HUES6 (cell line): Measurements from ENCODE around the gene NPDC1.
A peak's percentile ranks its signal among the peaks of the same experiment; 100 is the strongest.

ENCODE experiments used
- H3K27ac ChIP-seq: 2 replicates; pipeline ENCODE4 v1.7.0; 2013; ENCODE audit warnings: low read depth, mild to moderate bottlenecking, low read length, inconsistent platforms
- H3K27me3 ChIP-seq: 2 replicates; pipeline ENCODE4 v1.6.1; 2013; ENCODE audit warnings: low read length; ENCODE audit not compliant: control insufficient read depth, insufficient read depth
- H3K36me3 ChIP-seq: 2 replicates; pipeline ENCODE4 v1.6.1; 2013; ENCODE audit warnings: low read length; ENCODE audit not compliant: control insufficient read depth, insufficient read depth
- H3K4me1 ChIP-seq: 2 replicates; pipeline ENCODE4 v1.6.1; 2013; ENCODE audit warnings: low read length; ENCODE audit not compliant: control insufficient read depth, insufficient read depth
- H3K4me3 ChIP-seq: 2 replicates; pipeline ENCODE4 v1.5.1; 2013; ENCODE audit warnings: low read depth, low read length
- H3K9ac ChIP-seq: one replicate; pipeline ENCODE4 v1.6.1; 2013; ENCODE audit warnings: mild to moderate bottlenecking, low read length
- H3K9me3 ChIP-seq: 2 replicates; pipeline ENCODE4 v1.6.1; 2013; ENCODE audit warnings: low read depth, low read length; ENCODE audit not compliant: control insufficient read depth, insufficient read depth

Gene NPDC1

GRCh38 chr9:137028263-137029057 lies 17.5 kb downstream of the NPDC1 start:
- Histone ChIP-seq H3K9me3 (no peaks in the 10 kb centered on the region), H3K9ac (no peak overlapping the region), H3K36me3 (no peaks in the 10 kb centered on the region), H3K27me3 (peaks cover 24% of the 10 kb centered on the region), H3K27ac (no peak overlapping the region), H3K4me3 (peak overlapping the region; percentile 69), H3K4me1 (peaks cover 5% of the 10 kb centered on the region; the same call in 1 of the 2 replicates)

GRCh38 chr9:137027369-137028262 lies 18.4 kb downstream of the NPDC1 start, which contains the start of gene ABCA2:
TSS of gene ABCA2 (minus strand) at chr9:137028237. CDS start at chr9:137028140, 97 bp downstream.
- no peaks in the 10 kb centered on the region for H3K36me3 ChIP-seq
- peaks cover 24% of the 10 kb centered on the region for H3K27me3 ChIP-seq
- peak within 1 kb of the TSS; percentile 69 for H3K4me3 ChIP-seq
- peaks cover 5% of the 10 kb centered on the region; the same call in 1 of the 2 replicates for H3K4me1 ChIP-seq
- no peak within 1 kb of the TSS for H3K27ac ChIP-seq
- H3K9me3 ChIP-seq = no peaks in the 10 kb centered on the region
- H3K9ac ChIP-seq = no peak within 1 kb of the TSS

- Histone ChIP-seq H3K36me3 (no peaks in the 10 kb centered on the region), H3K9ac (no peak overlapping the region), H3K4me3 (peak overlapping the region; percentile 44; the same call in 1 of the 2 replicates), H3K9me3 (no peaks in the 10 kb centered on the region), H3K27me3 (peaks cover 24% of the 10 kb centered on the region), H3K27ac (no peak overlapping the region), H3K4me1 (peaks cover 7% of the 10 kb centered on the region; the same call in 1 of the 2 replicates)
Observed at GRCh38 chr9:137026828-137027227, 19.1 kb downstream of the NPDC1 start.

GRCh38 chr9:137026384-137026783 lies 19.6 kb downstream of the NPDC1 start:
- H3K36me3 ChIP-seq = no peaks in the 10 kb centered on the region
- peaks cover 24% of the 10 kb centered on the region for H3K27me3 ChIP-seq
- H3K9me3 ChIP-seq = no peaks in the 10 kb centered on the region
- H3K4me3 ChIP-seq = no peak overlapping the region
- no peak overlapping the region for H3K9ac ChIP-seq
- peaks cover 7% of the 10 kb centered on the region; the same call in 1 of the 2 replicates for H3K4me1 ChIP-seq
- H3K27ac ChIP-seq = no peak overlapping the region

- Histone ChIP-seq H3K27ac (no peak overlapping the region), H3K4me1 (peaks cover 7% of the 10 kb centered on the region; the same call in 1 of the 2 replicates), H3K9me3 (no peaks in the 10 kb centered on the region)
Observed at GRCh38 chr9:137025517-137025966, 20.4 kb downstream of the NPDC1 start.

GRCh38 chr9:137023583-137023991 lies 22.4 kb downstream of the NPDC1 start:
- no peaks in the 10 kb centered on the region for H3K9me3 ChIP-seq
- H3K9ac ChIP-seq = no peak overlapping the region
- no peak overlapping the region for H3K27ac ChIP-seq
- no peak overlapping the region for H3K4me3 ChIP-seq
- H3K4me1 ChIP-seq = peaks cover 3% of the 10 kb centered on the region; the same call in 1 of the 2 replicates
- H3K36me3 ChIP-seq = no peaks in the 10 kb centered on the region
- H3K27me3 ChIP-seq = peaks cover 17% of the 10 kb centered on the region

More at GRCh38 chr9:137025517-137025966, 20.4 kb downstream of the NPDC1 start:
- Histone ChIP-seq H3K27me3 (peaks cover 24% of the 10 kb centered on the region), H3K9ac (no peak overlapping the region), H3K36me3 (no peaks in the 10 kb centered on the region), H3K4me3 (no peak overlapping the region)

GRCh38 chr9:137023157-137023556 lies 22.8 kb downstream of the NPDC1 start:
- no peaks in the 10 kb centered on the region for H3K36me3 ChIP-seq
- H3K9me3 ChIP-seq = no peaks in the 10 kb centered on the region
- H3K9ac ChIP-seq = no peak overlapping the region
- peaks cover 13% of the 10 kb centered on the region for H3K27me3 ChIP-seq
- H3K4me3 ChIP-seq = no peak overlapping the region
- no peak overlapping the region for H3K27ac ChIP-seq
- H3K4me1 ChIP-seq = peaks cover 3% of the 10 kb centered on the region; the same call in 1 of the 2 replicates

- Histone ChIP-seq H3K4me3 (no peak overlapping the region), H3K9me3 (no peaks in the 10 kb centered on the region), H3K27ac (no peak overlapping the region), H3K4me1 (peaks cover 3% of the 10 kb centered on the region; the same call in 1 of the 2 replicates), H3K27me3 (peaks cover 13% of the 10 kb centered on the region), H3K9ac (no peak overlapping the region), H3K36me3 (no peaks in the 10 kb centered on the region)
Observed at GRCh38 chr9:137022662-137023008, 23.3 kb downstream of the NPDC1 start.

- H3K9me3 ChIP-seq = no peaks in the 10 kb centered on the region
- H3K27me3 ChIP-seq = peaks cover 7% of the 10 kb centered on the region
- H3K4me1 ChIP-seq = peaks cover 3% of the 10 kb centered on the region; the same call in 1 of the 2 replicates
- H3K4me3 ChIP-seq = no peak overlapping the region
- no peak overlapping the region for H3K9ac ChIP-seq
- no peak overlapping the region for H3K27ac ChIP-seq
- H3K36me3 ChIP-seq = 0 out of 2 replicates have a peak, but pooled peaks cover 3% of the 10 kb centered on the region
Observed at GRCh38 chr9:137021979-137022661, 23.9 kb downstream of the NPDC1 start.

GRCh38 chr9:137021568-137021978 lies 24.4 kb downstream of the NPDC1 start:
- Histone ChIP-seq H3K27ac (no peak overlapping the region), H3K4me3 (no peak overlapping the region), H3K27me3 (peaks cover 2% of the 10 kb centered on the region; the same call in 1 of the 2 replicates), H3K9ac (no peak overlapping the region), H3K4me1 (peaks cover 3% of the 10 kb centered on the region; the same call in 1 of the 2 replicates), H3K36me3 (0 out of 2 replicates have a peak, but pooled peaks cover 4% of the 10 kb centered on the region), H3K9me3 (no peaks in the 10 kb centered on the region)
